H9 (cell line): Measurements from ENCODE around the gene ZMYM2. TPM values are rescaled to one million over a fixed set of nuclear protein-coding genes. Genes with fewer than 3 reads are reported as not detected.

ENCODE experiments used
- DNase-seq: peaks from one replicate; pipeline ENCODE4 v3.0.0-alpha.2; 2017
- H2AFZ ChIP-seq: one replicate; pipeline ENCODE4 v1.6.1; 2013; ENCODE audit warnings: mild to moderate bottlenecking, low read length, control low read depth, moderate library complexity
- H2AK5ac ChIP-seq: 2 replicates; pipeline ENCODE4 v1.6.1; 2013; ENCODE audit warnings: low read length, control low read depth, mixed read lengths; ENCODE audit not compliant: insufficient read length
- H2BK120ac ChIP-seq: one replicate; pipeline ENCODE4 v1.6.1; 2013; ENCODE audit warnings: low read depth, mild to moderate bottlenecking, low read length, control low read depth, inconsistent platforms; ENCODE audit not compliant: poor library complexity, severe bottlenecking
- H2BK12ac ChIP-seq: 2 replicates; pipeline ENCODE4 v1.6.1; 2013; ENCODE audit warnings: low read length, control low read depth, mixed read lengths, low read depth; ENCODE audit not compliant: insufficient read length
- H2BK15ac ChIP-seq: 2 replicates; pipeline ENCODE4 v1.6.1; 2013; ENCODE audit warnings: low read depth, low read length, control low read depth
- H2BK20ac ChIP-seq: one replicate; pipeline ENCODE4 v1.6.1; 2013; ENCODE audit warnings: low read depth, mild to moderate bottlenecking, low read length, control low read depth, inconsistent platforms; ENCODE audit not compliant: poor library complexity, severe bottlenecking
- H2BK5ac ChIP-seq: 2 replicates; pipeline ENCODE4 v1.6.1; 2013; ENCODE audit warnings: low read length, control low read depth, mixed read lengths; ENCODE audit not compliant: insufficient read length
- H3K14ac ChIP-seq: 2 replicates; pipeline ENCODE4 v1.6.1; 2013; ENCODE audit warnings: low read length, control low read depth; ENCODE audit not compliant: insufficient read depth
- H3K18ac ChIP-seq: 2 replicates; pipeline ENCODE4 v1.6.1; 2013; ENCODE audit warnings: low read depth, mild to moderate bottlenecking, mixed read lengths, low read length, control low read depth; ENCODE audit not compliant: insufficient read length
- H3K23ac ChIP-seq: 2 replicates; pipeline ENCODE4 v1.6.1; 2013; ENCODE audit warnings: low read length, control low read depth, mixed read lengths, low read depth; ENCODE audit not compliant: insufficient read length
- H3K23me2 ChIP-seq: 2 replicates; pipeline ENCODE4 v1.6.1; 2013; ENCODE audit warnings: low read depth, mild to moderate bottlenecking, mixed read lengths, low read length, control low read depth; ENCODE audit not compliant: insufficient read length, poor library complexity, severe bottlenecking
- H3K27ac ChIP-seq: 2 replicates; pipeline ENCODE4 v1.5.1; 2013; ENCODE audit warnings: low read length, control low read depth, mixed read lengths, low read depth; ENCODE audit not compliant: insufficient read length
- H3K27me3 ChIP-seq: 2 replicates; pipeline ENCODE4 v1.6.1; 2013; ENCODE audit warnings: low read length, control low read depth, inconsistent platforms; ENCODE audit not compliant: insufficient read depth
- H3K4ac ChIP-seq: 2 replicates; pipeline ENCODE4 v1.6.1; 2013; ENCODE audit warnings: low read depth, mild to moderate bottlenecking, control low read depth, inconsistent platforms, low read length, moderate library complexity
- H3K4me1 ChIP-seq: 2 replicates; pipeline ENCODE4 v1.6.1; 2013; ENCODE audit warnings: low read length, control low read depth, inconsistent platforms; ENCODE audit not compliant: insufficient read depth
- H3K4me2 ChIP-seq: 2 replicates; pipeline ENCODE4 v1.6.1; 2013; ENCODE audit warnings: low read length, control low read depth, mixed read lengths; ENCODE audit not compliant: insufficient read length, insufficient read depth
- H3K56ac ChIP-seq: 2 replicates; pipeline ENCODE4 v1.6.1; 2013; ENCODE audit warnings: low read depth, mild to moderate bottlenecking, mixed read lengths, low read length, control low read depth; ENCODE audit not compliant: insufficient read length
- H3K79me1 ChIP-seq: 2 replicates; pipeline ENCODE4 v1.6.1; 2013; ENCODE audit warnings: low read depth, mild to moderate bottlenecking, moderate library complexity, low read length, control low read depth, inconsistent platforms; ENCODE audit not compliant: insufficient read depth, poor library complexity, severe bottlenecking
- H3K79me2 ChIP-seq: 2 replicates; pipeline ENCODE4 v1.6.1; 2013; ENCODE audit warnings: low read length, control low read depth, inconsistent platforms; ENCODE audit not compliant: insufficient read depth
- H3K9ac ChIP-seq: 2 replicates; pipeline ENCODE4 v1.6.1; 2013; ENCODE audit warnings: low read length, control low read depth, mixed read lengths; ENCODE audit not compliant: insufficient read length; ENCODE audit errors: extremely low read depth
- H3K9me3 ChIP-seq: one replicate; pipeline ENCODE4 v1.6.1; 2013; ENCODE audit warnings: low read depth, low read length, inconsistent platforms; ENCODE audit not compliant: control insufficient read depth
- H3T11ph ChIP-seq: one replicate; pipeline ENCODE4 v1.6.1; 2013; ENCODE audit warnings: mild to moderate bottlenecking, low read length, control low read depth, inconsistent platforms
- H4K20me1 ChIP-seq: one replicate; pipeline ENCODE4 v1.6.1; 2013; ENCODE audit not compliant: control insufficient read depth, insufficient read length, insufficient read depth
- H4K5ac ChIP-seq: 2 replicates; pipeline ENCODE4 v1.6.1; 2013; ENCODE audit warnings: low read depth, mild to moderate bottlenecking, mixed read lengths, low read length, control low read depth; ENCODE audit not compliant: insufficient read length
- H4K8ac ChIP-seq: replicated peaks from 2 replicates; pipeline ENCODE4 v1.6.1; 2013; ENCODE audit warnings: low read length, control low read depth, mixed read lengths, low read depth; ENCODE audit not compliant: insufficient read length
- H4K91ac ChIP-seq: 2 replicates; pipeline ENCODE4 v1.6.1; 2013; ENCODE audit warnings: low read depth, mild to moderate bottlenecking, moderate library complexity, mixed read lengths, low read length, control low read depth; ENCODE audit not compliant: insufficient read length
- H3K27ac Mint-ChIP-seq, 3 experiments: 2 replicates in 2 of 3; 3 replicates in 1 of 3; pipeline ENCODE4 v1.8.0; 2020 to 2021; ENCODE audit warnings: mixed read lengths in 3 of 3, mild to moderate bottlenecking in 1 of 3, moderate library complexity in 1 of 3
- H3K27me3 Mint-ChIP-seq: 2 replicates; pipeline ENCODE4 v1.8.0; 2021; ENCODE audit warnings: low read depth, mild to moderate bottlenecking, moderate library complexity, mixed read lengths
- H3K36me3 Mint-ChIP-seq, 3 experiments: 2 replicates in 2 of 3; 3 replicates in 1 of 3; pipeline ENCODE4 v1.8.0; 2020 to 2021; ENCODE audit warnings: low read depth in 3 of 3, mixed read lengths in 3 of 3; ENCODE audit not compliant: insufficient read depth in 1 of 3
- H3K4me1 Mint-ChIP-seq, 2 experiments: 2 replicates each; pipeline ENCODE4 v1.8.0; 2020; ENCODE audit warnings: mixed read lengths in 2 of 2
- H3K4me3 Mint-ChIP-seq, 2 experiments: 2 replicates in 1 of 2; 3 replicates in 1 of 2; pipeline ENCODE4 v1.8.0; 2020 to 2021; ENCODE audit warnings: mild to moderate bottlenecking in 2 of 2, mixed read lengths in 2 of 2, moderate library complexity in 1 of 2
- H3K9me3 Mint-ChIP-seq, 2 experiments: 2 replicates in 1 of 2; 3 replicates in 1 of 2; pipeline ENCODE4 v1.8.0; 2020; ENCODE audit warnings: mild to moderate bottlenecking in 2 of 2, mixed read lengths in 2 of 2, moderate library complexity in 1 of 2
- CTCF ChIP-seq: fragments of 200-600 bp; sonication (generic); conservative IDR thresholded peaks from 3 replicates; pipeline ENCODE4 v1.8.0; 2021; ENCODE audit warnings: antibody characterized with exemption, mild to moderate bottlenecking
- WGBS: extraction: QIAGEN DNeasy Blood & Tissue Kit; methylation state at CpG from one replicate; pipeline ENCODE4 v1.1.7; 2013; ENCODE audit warnings: missing lambda C conversion rate, low lambda C conversion rate, mixed read lengths; ENCODE audit not compliant: insufficient read length; ENCODE audit errors: extremely low coverage; 5-methylcytosine and 5-hydroxymethylcytosine counted together
- total RNA-seq: library from RNA; stranded (reverse); gene quantifications from 2 replicates; pipeline ENCODE4 v1.2.1, GENCODE V29; 2021

The ZMYM2 gene
- total RNA-seq, 1 experiment from 2014 or later = 173 TPM

- H3K27ac ChIP-seq = no peak overlapping the region
- no peak overlapping the region for H3K18ac ChIP-seq
- no peak overlapping the region for H4K8ac ChIP-seq
- no peak overlapping the region for H2BK20ac ChIP-seq
- no peak overlapping the region for H2AK5ac ChIP-seq
- no peak for TF ChIP-seq CTCF
- WGBS = no CpG with 5 or more reads among the region's 1 CpG
- H3K23ac ChIP-seq = no peak overlapping the region
- no peak overlapping the region for H2BK120ac ChIP-seq
- peaks cover 3% of the 10 kb centered on the region; the same call in 1 of the 2 replicates for H3K79me2 ChIP-seq
- no peak overlapping the region for H2BK15ac ChIP-seq
- no peak overlapping the region for H3K4me2 ChIP-seq
- H2BK12ac ChIP-seq = no peak overlapping the region
- H4K91ac ChIP-seq = no peak overlapping the region
- no peak overlapping the region for H3K9ac ChIP-seq
- H4K20me1 ChIP-seq = no peaks in the 10 kb centered on the region
- no peak overlapping the region for H2BK5ac ChIP-seq
- H3T11ph ChIP-seq = no peak overlapping the region
- no peaks in the 10 kb centered on the region for H3K9me3 ChIP-seq
- Mint-ChIP-seq H3K27ac (no peak overlapping the region), H3K4me1 (0 out of 4 replicates have a peak, but pooled peaks cover 0 to 2% of the 10 kb centered on the region in 2 experiments), H3K4me3 (no peak overlapping the region), H3K36me3 (peaks cover 41 to 84% (median 75%) of the 10 kb centered on the region in 3 experiments), H3K27me3 (no peaks in the 10 kb centered on the region), H3K9me3 (no peaks in the 10 kb centered on the region)
- no peak overlapping the region for H3K14ac ChIP-seq
- H3K56ac ChIP-seq = no peak overlapping the region
- no peaks in the 10 kb centered on the region for H3K4me1 ChIP-seq
- H3K79me1 ChIP-seq = peaks cover 6% of the 10 kb centered on the region
- H2AFZ ChIP-seq = no peak overlapping the region
- no peaks in the 10 kb centered on the region for H3K27me3 ChIP-seq
- no peak for DNase-seq
- no peak overlapping the region for H4K5ac ChIP-seq
- H3K4ac ChIP-seq = no peak overlapping the region
- no peaks in the 10 kb centered on the region for H3K23me2 ChIP-seq
Observed at GRCh38 chr13:20006206-20006605, 47.7 kb downstream of the ZMYM2 start.
